HG03280 (cell line): ENCODE results near the gene OR2J3.
"Not testable (repeated sequence)": the region's sequence is repeated elsewhere in the genome, so short reads cannot be mapped to it uniquely, and the experiment has no call there.

Source experiments
- ATAC-seq: cut with Tn5 transposase; IDR thresholded peaks from one replicate; pipeline ENCODE4 v1.9.1; 2021; ENCODE audit warnings: mild to moderate bottlenecking, moderate library complexity; ENCODE audit not compliant: unreplicated experiment

Gene OR2J3

DNA sequence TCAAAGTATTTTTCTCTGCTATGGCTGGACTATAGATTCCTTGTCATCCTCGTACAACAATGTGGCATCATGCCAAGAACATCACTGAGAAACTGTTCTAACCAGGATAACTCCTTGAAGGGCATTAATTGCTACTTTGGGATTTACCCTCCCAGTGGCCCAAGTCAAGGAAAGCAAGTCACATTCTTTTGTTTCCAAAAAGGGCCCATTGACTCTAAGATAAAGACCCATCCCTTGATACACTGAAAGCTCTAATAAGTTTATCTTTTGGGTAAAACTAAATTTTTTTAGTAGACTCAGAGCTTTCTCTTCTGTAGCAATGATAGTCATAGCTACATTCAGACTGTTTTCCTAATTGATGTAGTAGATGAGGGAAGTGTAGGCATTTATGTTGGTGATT lies at the start of gene OR2J3:
OR2J3 (plus strand) TSS at position 301 of the 400 bp plus-strand sequence. CDS start 3,833 bp downstream, outside the sequence.
- ATAC-seq, result no peak

- peak; percentile 66 for ATAC-seq
Observed at GRCh38 chr6:29071831-29072723, 35.8 kb upstream of the OR2J3 start.

- ATAC-seq, result no peak
Observed at GRCh38 chr6:29079203-29079602, 28.7 kb upstream of the OR2J3 start.

DNA sequence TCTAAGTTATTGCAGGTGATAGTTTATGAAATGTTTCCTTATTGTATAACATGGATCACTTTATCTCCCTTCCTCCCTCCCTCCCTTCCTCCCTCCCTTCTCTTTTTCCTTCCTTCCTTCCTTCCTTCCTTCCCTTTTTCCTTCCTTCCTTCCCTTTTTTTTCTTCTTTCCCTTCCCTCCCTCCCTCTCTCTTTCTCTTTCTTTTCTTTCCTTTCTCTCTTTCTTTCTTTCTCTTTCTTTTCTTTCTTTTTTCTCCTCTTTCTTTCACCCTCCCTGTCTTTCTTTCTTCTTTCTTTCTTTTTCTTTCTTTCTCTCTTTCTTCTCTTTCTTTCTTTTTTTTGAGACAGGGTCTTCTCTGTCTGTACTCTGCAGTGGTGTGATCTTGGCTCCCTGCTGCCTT lies 26.5 kb upstream of the OR2J3 start:
- ATAC-seq, result no peak

- ATAC-seq, result no peak
Observed at GRCh38 chr6:29082457-29082856, 25.4 kb upstream of the OR2J3 start.

- no peak for ATAC-seq
Observed at GRCh38 chr6:29087213-29087612, 20.6 kb upstream of the OR2J3 start, which contains the start of gene OR2B3. OR2B3 (minus strand) TSS chr6:29087313; CDS start chr6:29087248, 65 bp downstream.

DNA sequence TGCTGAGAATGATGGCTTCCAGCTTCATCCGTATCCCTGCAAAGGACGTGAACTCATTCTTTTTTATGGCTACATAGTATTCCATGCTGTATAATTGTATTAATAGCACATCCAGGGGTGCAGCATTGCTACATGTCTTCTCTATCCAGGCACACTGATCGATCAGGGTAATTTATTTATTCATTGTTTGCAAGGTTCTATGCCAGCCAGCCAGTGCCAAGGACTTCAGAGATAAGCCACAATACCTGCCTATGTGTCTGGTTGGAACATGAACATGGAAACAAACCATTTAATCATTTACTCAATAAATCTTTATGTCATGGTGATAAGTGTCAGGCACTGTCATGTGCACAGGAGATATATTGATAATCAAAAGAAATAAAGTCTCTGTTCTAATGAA lies 14.9 kb upstream of the OR2J3 start:
- no peak for ATAC-seq

GRCh38 chr6:29097803-29098202 lies 10.1 kb upstream of the OR2J3 start:
- ATAC-seq, result no peak

DNA sequence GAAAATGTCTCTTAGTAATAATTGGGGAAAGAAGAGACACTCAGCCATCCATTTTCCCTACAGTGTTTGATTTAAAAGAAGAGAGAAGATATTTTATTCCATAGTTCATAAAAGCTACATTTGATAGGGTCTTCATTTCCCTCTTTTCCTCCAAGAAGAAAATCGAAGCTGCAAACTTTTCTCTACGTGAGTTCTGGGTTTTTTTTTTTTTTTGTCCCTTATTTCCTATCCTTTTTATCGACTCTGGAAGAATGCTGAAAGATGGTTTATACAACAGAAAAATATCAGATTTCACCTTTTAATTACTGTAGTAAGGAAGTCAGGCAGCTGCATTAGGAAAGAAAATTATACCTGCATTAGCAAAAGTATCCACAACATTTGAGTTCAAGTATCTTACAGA lies 8.7 kb upstream of the OR2J3 start, which contains the start of gene OR2J1:
OR2J1 (plus strand) TSS at position 301 of the 400 bp plus-strand sequence. CDS start 1,453 bp downstream, outside the sequence.
- no peak for ATAC-seq

- ATAC-seq, result no peak
Observed at GRCh38 chr6:29112135-29112534, 4.3 kb downstream of the OR2J3 start.

GRCh38 chr6:29114964-29115363 lies 7.1 kb downstream of the OR2J3 start:
- ATAC-seq, result not testable (repeated sequence)

DNA sequence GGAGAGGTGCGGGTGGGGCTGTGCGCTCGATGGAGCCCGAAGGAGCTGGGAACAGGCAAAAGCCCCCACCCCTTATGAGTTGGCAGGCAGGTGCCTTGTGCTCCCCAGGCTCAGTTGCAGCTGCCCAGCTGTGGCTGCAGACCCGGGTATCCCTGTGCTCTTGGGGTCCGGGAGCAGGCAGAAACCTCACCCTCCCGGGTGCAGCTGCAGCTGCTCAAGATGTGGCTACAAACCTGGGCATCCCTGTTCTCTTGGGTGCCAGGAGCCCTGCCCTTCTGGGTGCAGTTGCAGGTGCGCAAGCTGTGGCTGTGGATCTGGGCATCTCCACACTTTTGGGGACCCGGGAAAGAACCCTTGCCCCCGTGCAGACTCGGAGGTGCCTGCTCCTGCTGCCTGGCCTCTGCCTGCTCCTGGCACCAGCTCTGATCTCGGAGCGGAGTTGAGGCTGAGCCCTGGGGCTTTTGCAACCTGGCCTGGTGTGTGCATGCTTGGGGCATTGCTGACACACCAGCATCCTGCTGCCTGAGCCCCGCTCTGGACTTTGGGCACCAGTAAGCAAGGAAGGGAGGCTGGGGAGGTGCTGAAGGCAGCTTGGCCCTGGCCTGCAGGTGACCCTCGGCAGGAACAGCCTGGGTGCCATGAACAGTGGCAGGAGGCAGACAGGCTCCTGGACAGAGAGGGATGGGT lies 21.6 kb downstream of the OR2J3 start:
- ATAC-seq, result no peak

- no peak for ATAC-seq
Observed at GRCh38 chr6:29130644-29131043, 22.8 kb downstream of the OR2J3 start.

GRCh38 chr6:29131691-29132090 lies 23.8 kb downstream of the OR2J3 start:
- no peak for ATAC-seq

DNA sequence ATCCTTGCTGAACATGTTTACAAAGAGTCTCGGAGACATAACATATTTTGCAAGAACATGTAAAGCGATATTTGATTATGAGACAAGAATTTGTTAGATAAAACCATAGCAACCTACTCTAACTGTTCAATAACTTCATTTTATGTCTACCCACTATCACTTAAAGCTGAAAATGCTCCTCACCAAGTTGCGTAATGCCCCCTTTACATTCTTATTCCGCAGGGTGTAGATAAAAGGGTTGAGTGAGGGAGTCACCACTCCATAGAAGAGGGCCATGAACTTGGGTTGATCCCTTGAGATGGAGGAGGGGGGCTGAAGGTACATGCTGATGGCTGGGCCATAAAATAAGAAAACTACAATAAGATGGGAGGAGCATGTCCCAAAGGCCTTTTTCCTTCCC lies 29.9 kb downstream of the OR2J3 start:
- no peak for ATAC-seq

DNA sequence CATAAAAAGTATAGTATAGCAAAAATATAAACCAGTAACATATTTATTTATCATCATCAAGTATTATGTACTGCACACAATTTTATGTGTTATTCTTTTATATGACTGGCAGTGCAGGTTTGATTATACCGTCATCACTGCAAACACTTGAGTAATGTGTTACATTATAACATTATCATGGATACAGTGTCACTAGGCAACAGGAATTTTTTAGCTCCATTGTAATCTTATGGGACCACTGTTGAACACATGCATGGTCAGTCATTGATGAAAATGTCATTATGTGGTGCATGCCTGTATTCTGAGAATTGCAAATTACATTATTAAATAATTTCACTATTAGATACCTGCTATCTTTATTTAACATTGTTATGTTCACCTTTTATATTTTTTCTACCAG lies 33.7 kb downstream of the OR2J3 start:
- no peak for ATAC-seq

GRCh38 chr6:29142309-29142708 lies 34.5 kb downstream of the OR2J3 start:
- no peak for ATAC-seq

- no peak for ATAC-seq
Observed at GRCh38 chr6:29146179-29146578, 38.3 kb downstream of the OR2J3 start.

DNA sequence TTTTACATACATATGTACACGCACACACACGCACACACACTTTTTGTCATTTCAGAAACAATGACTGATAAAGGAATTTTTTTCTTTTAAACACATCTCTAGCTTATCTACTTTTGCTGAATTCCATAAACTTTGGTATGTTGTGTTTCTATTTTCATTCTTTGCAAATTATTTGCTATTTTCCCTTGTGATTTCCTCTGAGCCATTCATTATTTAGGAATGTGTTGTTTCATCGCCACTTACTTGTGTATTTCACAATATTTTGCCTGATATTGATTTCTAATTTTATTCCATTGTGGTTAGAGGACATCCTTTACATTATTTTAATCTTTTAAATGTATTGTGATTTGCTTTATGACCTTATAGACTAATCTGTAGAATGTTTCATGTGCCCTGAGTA lies 39.2 kb downstream of the OR2J3 start:
- no peak for ATAC-seq

DNA sequence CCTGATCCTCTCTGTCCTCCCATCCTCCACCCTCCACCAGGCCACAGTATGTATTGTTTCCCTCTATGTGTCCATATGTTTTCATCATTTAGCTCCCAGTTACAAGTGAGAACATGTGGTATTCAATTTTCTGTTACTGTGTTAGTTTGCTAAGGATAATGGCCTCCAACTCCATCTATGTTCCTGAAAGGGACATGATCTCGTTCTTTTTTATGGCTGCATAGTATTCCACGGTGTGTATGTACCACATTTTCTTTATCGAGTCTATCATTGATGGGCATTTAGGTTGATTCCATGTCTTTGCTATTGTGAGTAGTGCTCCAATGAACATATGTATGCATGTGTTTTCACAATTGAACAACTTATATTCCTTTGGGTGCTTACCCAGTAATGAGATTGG lies 41.6 kb downstream of the OR2J3 start:
- ATAC-seq, result not testable (repeated sequence)

DNA sequence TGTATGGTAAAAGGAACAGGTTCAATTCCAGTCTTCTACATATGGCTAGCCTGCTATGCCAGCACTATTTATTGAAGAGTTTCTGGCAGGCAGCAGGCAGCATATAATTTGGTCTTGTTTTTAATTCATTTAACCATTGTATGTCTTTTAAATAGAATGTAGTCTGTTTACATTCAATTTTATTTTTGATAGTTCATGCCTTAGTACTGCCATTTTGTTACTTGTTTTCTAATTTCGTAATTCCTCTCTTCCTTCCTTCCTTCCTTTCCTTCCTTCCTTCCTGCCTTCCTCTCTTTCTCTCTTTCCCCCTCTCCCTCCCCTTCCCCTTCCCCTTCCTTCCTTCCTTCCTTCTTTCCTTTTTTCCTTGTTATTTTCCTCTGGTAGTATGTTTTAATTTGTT lies 45.2 kb downstream of the OR2J3 start:
- no peak for ATAC-seq

- not testable (repeated sequence) for ATAC-seq
Observed at GRCh38 chr6:29155182-29155581, 47.3 kb downstream of the OR2J3 start.
